Upper lobe of left lung (tissue), 4 donors: ENCODE data around the gene HCST.

ENCODE experiments used
- CTCF ChIP-seq, 6 experiments: fragments of 450-650 bp in 4 of 6; fragments of 200-600 bp in 2 of 6; sonication (generic) in 2 of 6; IDR thresholded peaks; one replicate each; pipeline ENCODE4 v1.5.1; 2016 to 2019; ENCODE audit warnings: antibody characterized with exemption in 6 of 6
- EP300 ChIP-seq, 4 donors: sonication (generic); formaldehyde crosslinking; IDR thresholded peaks; one replicate each; pipeline ENCODE4 v1.5.1; 2017; ENCODE audit warnings: antibody characterized with exemption in 4 of 4, control low read depth in 2 of 4
- POLR2A ChIP-seq, 4 donors: fragments of 450-650 bp; IDR thresholded peaks; one replicate each; pipeline ENCODE4 v1.5.1; 2016 to 2017; ENCODE audit warnings: antibody characterized with exemption in 4 of 4, mild to moderate bottlenecking in 2 of 4

GRCh38 chr19:35882114-35882832 lies 20.1 kb upstream of the HCST start:
- no peak for TF ChIP-seq EP300 (IDR thresholded peaks at IDR 0.05)
- no peak for TF ChIP-seq POLR2A (IDR thresholded peaks at IDR 0.05)
- TF ChIP-seq CTCF (IDR thresholded peaks at IDR 0.05), result peak in 5 of 6 experiments; percentile 34 to 51 (median 45)
